PC-9 (cell line): ENCODE data around the gene ME3.

ENCODE experiments used
- EZH2 ChIP-seq: fragments of 200-600 bp; sonication (generic); IDR thresholded peaks from 2 replicates; pipeline ENCODE4 v1.8.0; 2017; ENCODE audit warnings: antibody characterized with exemption, low read depth
- TF ChIP-seq, protein P1 (sequence below): fragments of 200-600 bp; sonication (generic); conservative IDR thresholded peaks from 2 replicates; pipeline ENCODE4 v1.6.1; 2017; ENCODE audit warnings: mixed run types, antibody characterized with exemption, mild to moderate bottlenecking, moderate library complexity

DNA sequence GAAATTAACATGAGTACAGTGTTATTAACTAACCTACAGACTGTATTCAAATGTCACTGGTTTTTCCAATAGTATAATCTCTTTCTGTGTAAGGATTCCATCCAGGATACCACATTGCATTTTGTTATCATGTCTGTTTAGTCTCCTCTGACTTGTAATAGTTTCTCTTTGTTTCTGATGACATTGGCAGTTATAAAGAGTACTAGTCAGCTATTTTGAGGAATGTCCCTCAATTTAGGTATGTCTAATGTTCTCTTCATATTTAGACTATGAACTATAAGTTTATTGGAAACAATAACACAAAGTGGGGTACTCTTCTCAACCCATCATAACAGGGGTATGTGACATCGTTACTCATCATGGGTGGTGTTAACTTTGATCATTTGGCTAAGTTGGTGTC is 20.3 kb upstream of the ME3 start:
- TF ChIP-seq, protein P1, sequence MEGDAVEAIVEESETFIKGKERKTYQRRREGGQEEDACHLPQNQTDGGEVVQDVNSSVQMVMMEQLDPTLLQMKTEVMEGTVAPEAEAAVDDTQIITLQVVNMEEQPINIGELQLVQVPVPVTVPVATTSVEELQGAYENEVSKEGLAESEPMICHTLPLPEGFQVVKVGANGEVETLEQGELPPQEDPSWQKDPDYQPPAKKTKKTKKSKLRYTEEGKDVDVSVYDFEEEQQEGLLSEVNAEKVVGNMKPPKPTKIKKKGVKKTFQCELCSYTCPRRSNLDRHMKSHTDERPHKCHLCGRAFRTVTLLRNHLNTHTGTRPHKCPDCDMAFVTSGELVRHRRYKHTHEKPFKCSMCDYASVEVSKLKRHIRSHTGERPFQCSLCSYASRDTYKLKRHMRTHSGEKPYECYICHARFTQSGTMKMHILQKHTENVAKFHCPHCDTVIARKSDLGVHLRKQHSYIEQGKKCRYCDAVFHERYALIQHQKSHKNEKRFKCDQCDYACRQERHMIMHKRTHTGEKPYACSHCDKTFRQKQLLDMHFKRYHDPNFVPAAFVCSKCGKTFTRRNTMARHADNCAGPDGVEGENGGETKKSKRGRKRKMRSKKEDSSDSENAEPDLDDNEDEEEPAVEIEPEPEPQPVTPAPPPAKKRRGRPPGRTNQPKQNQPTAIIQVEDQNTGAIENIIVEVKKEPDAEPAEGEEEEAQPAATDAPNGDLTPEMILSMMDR: no peak
- TF ChIP-seq EZH2: no peak
